IPS-20b (cell line): ENCODE results near the gene PLCB3.

Experiments
- H3K27ac ChIP-seq: one replicate; pipeline ENCODE4 v1.5.1; 2013; ENCODE audit warnings: low read length
- H3K27me3 ChIP-seq: 2 replicates; pipeline ENCODE4 v1.6.1; 2013; ENCODE audit warnings: mild to moderate bottlenecking, low read length, inconsistent platforms; ENCODE audit not compliant: insufficient read depth
- H3K36me3 ChIP-seq: 2 replicates; pipeline ENCODE4 v1.6.1; 2013; ENCODE audit warnings: low read depth, mild to moderate bottlenecking, inconsistent platforms, low read length, moderate library complexity; ENCODE audit not compliant: insufficient read depth
- H3K4me1 ChIP-seq: 2 replicates; pipeline ENCODE4 v1.6.1; 2013; ENCODE audit warnings: mild to moderate bottlenecking, control low read depth, inconsistent platforms, low read length, moderate library complexity; ENCODE audit not compliant: insufficient read depth
- H3K4me3 ChIP-seq: 2 replicates; pipeline ENCODE4 v1.5.1; 2013; ENCODE audit warnings: mild to moderate bottlenecking, low read length, inconsistent platforms
- H3K9ac ChIP-seq: 2 replicates; pipeline ENCODE4 v1.6.1; 2013; ENCODE audit warnings: low read depth, mild to moderate bottlenecking, inconsistent platforms, low read length, moderate library complexity
- H3K9me3 ChIP-seq: 2 replicates; pipeline ENCODE4 v1.6.1; 2013; ENCODE audit warnings: mild to moderate bottlenecking, low read depth, low read length, inconsistent platforms; ENCODE audit not compliant: insufficient read depth

The PLCB3 gene

DNA sequence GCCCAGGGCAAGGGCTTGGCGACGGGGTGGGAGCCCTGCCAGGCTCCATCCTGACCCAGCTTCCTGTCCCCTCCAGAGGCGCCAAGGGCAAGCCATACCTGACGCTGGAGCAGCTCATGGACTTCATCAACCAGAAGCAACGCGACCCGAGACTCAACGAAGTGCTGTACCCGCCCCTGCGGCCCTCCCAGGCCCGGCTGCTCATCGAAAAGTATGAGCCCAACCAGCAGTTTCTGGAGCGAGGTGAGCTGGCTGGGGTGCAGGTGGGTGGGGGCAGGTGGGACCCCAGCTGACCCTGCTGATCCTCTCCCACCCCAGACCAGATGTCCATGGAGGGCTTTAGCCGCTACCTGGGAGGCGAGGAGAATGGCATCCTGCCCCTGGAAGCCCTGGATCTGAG, 5.0 kb downstream of the PLCB3 start:
- H3K4me1 ChIP-seq, result no peaks in the 10 kb centered on the region
- H3K36me3 ChIP-seq, result peaks cover 57% of the 10 kb centered on the region

DNA sequence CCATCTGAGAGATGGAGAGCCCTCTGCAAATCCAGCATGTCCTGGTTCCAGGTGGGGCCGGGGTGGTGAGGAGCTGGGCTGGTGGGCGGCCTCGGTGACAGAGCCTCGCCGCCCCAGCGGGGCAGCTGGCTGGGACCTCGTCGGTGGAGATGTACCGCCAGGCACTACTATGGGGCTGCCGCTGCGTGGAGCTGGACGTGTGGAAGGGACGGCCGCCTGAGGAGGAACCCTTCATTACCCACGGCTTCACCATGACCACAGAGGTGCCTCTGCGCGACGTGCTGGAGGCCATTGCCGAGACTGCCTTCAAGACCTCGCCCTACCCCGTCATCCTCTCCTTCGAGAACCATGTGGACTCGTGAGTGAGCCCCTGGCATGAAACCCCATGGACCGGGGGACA, 7.0 kb downstream of the PLCB3 start:
- no peak overlapping the region for H3K27ac ChIP-seq
- no peaks in the 10 kb centered on the region for H3K27me3 ChIP-seq
- peaks cover 1% of the 10 kb centered on the region; the same call in 1 of the 2 replicates for H3K4me1 ChIP-seq
- no peak overlapping the region for H3K4me3 ChIP-seq
- no peaks in the 10 kb centered on the region for H3K9me3 ChIP-seq
- peaks cover 77% of the 10 kb centered on the region for H3K36me3 ChIP-seq
- H3K9ac ChIP-seq, result no peak overlapping the region

More for the DNA sequence above, 5.0 kb downstream of the PLCB3 start:
- H3K9ac ChIP-seq, result no peak overlapping the region
- no peaks in the 10 kb centered on the region for H3K27me3 ChIP-seq
- H3K9me3 ChIP-seq, result no peaks in the 10 kb centered on the region
- no peak overlapping the region for H3K4me3 ChIP-seq
- no peak overlapping the region for H3K27ac ChIP-seq

GRCh38 chr11:64258946-64259532, 7.7 kb downstream of the PLCB3 start:
- Histone ChIP-seq H3K9me3 (no peaks in the 10 kb centered on the region), H3K9ac (no peak overlapping the region), H3K4me3 (no peak overlapping the region), H3K36me3 (peaks cover 84% of the 10 kb centered on the region), H3K4me1 (peaks cover 3% of the 10 kb centered on the region; the same call in 1 of the 2 replicates), H3K27me3 (no peaks in the 10 kb centered on the region), H3K27ac (no peak overlapping the region)

- H3K27ac ChIP-seq, result no peak overlapping the region
- peaks cover 3% of the 10 kb centered on the region; the same call in 1 of the 2 replicates for H3K4me1 ChIP-seq
- no peaks in the 10 kb centered on the region for H3K9me3 ChIP-seq
- H3K36me3 ChIP-seq, result peaks cover 88% of the 10 kb centered on the region
- no peak overlapping the region for H3K9ac ChIP-seq
- no peak overlapping the region for H3K4me3 ChIP-seq
- no peaks in the 10 kb centered on the region for H3K27me3 ChIP-seq
Observed at GRCh38 chr11:64259533-64260067, 8.3 kb downstream of the PLCB3 start.

DNA sequence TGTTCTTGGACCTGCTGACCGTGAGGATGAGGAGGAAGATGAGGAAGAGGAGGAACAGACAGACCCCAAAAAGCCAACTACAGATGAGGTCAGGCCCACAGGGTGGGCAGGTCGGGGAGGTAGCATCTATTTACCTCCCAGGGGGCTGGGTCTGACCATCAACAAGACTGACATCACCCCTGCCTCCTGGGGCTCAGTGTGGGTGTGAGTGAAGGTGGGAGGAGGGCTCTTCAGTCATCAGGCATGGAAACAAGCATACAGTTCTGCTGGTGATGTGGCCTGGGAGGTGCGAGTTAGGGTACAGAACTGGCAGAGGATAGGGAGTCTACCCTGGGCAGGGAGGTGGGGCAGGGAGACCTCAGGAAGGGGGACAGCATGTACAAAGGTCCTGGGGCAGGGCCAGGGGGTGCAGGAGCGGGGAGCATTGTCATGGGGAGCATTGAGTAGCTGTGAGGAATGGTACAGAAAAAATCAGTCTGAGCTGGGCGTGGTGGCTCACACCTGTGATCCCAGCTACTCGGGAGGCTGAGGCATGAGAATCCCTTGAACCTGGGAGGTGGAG, 8.9 kb downstream of the PLCB3 start:
- Histone ChIP-seq H3K9ac (no peak overlapping the region), H3K9me3 (no peaks in the 10 kb centered on the region), H3K27me3 (no peaks in the 10 kb centered on the region), H3K27ac (no peak overlapping the region), H3K4me1 (peaks cover 3% of the 10 kb centered on the region; the same call in 1 of the 2 replicates), H3K36me3 (peaks cover 85% of the 10 kb centered on the region), H3K4me3 (no peak overlapping the region)

- peaks cover 85% of the 10 kb centered on the region for H3K36me3 ChIP-seq
- no peak overlapping the region for H3K27ac ChIP-seq
- no peaks in the 10 kb centered on the region for H3K9me3 ChIP-seq
- H3K27me3 ChIP-seq, result no peaks in the 10 kb centered on the region
- peaks cover 3% of the 10 kb centered on the region; the same call in 1 of the 2 replicates for H3K4me1 ChIP-seq
- no peak overlapping the region for H3K9ac ChIP-seq
- no peak overlapping the region for H3K4me3 ChIP-seq
Observed at GRCh38 chr11:64261556-64262080, 10.3 kb downstream of the PLCB3 start.

DNA sequence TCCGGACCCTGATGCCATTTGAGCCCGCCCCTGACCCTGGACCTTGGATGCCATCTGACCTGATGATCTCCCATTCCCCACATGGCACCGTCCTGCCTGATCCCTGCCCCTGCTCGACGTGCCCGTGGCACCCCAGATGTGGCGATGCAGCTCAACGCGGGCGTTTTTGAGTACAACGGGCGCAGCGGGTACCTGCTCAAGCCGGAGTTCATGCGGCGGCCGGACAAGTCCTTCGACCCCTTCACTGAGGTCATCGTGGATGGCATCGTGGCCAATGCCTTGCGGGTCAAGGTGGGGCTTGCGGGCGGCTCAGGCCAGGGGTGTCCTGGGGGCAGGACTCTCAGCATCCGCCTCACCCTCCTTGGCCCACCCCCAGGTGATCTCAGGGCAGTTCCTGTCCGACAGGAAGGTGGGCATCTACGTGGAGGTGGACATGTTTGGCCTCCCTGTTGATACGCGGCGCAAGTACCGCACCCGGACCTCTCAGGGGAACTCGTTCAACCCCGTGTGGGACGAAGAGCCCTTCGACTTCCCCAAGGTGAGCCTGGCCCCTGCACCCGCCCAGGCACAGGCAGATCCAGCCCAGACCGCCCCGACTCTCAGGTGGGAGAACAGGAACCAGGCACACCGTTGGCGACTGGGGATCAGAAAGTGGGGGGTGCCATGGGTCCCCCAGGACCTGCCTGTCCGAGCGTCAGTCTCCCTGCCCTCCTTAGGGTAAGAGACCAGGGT, 11.1 kb downstream of the PLCB3 start:
- H3K4me1 ChIP-seq, result peaks cover 3% of the 10 kb centered on the region; the same call in 1 of the 2 replicates
- H3K27ac ChIP-seq, result no peak overlapping the region
- no peaks in the 10 kb centered on the region for H3K9me3 ChIP-seq
- H3K4me3 ChIP-seq, result no peak overlapping the region
- H3K9ac ChIP-seq, result no peak overlapping the region
- H3K36me3 ChIP-seq, result peaks cover 89% of the 10 kb centered on the region
- H3K27me3 ChIP-seq, result no peaks in the 10 kb centered on the region

- no peaks in the 10 kb centered on the region for H3K9me3 ChIP-seq
- H3K9ac ChIP-seq, result no peak overlapping the region
- H3K36me3 ChIP-seq, result peaks cover 86% of the 10 kb centered on the region
- H3K27ac ChIP-seq, result no peak overlapping the region
- H3K27me3 ChIP-seq, result no peaks in the 10 kb centered on the region
- H3K4me1 ChIP-seq, result peaks cover 3% of the 10 kb centered on the region; the same call in 1 of the 2 replicates
- H3K4me3 ChIP-seq, result no peak overlapping the region
Observed at GRCh38 chr11:64263021-64263946, 12.0 kb downstream of the PLCB3 start.

- Histone ChIP-seq H3K27ac (no peak overlapping the region), H3K9ac (no peak overlapping the region), H3K4me3 (no peak overlapping the region), H3K36me3 (peaks cover 80% of the 10 kb centered on the region), H3K27me3 (no peaks in the 10 kb centered on the region), H3K4me1 (peaks cover 6% of the 10 kb centered on the region), H3K9me3 (no peaks in the 10 kb centered on the region)
Observed at GRCh38 chr11:64263947-64264317, 12.6 kb downstream of the PLCB3 start.

- peaks cover 75% of the 10 kb centered on the region for H3K36me3 ChIP-seq
- no peak overlapping the region for H3K27ac ChIP-seq
- no peaks in the 10 kb centered on the region for H3K9me3 ChIP-seq
- H3K4me3 ChIP-seq, result no peak overlapping the region
- H3K4me1 ChIP-seq, result peaks cover 7% of the 10 kb centered on the region
- H3K9ac ChIP-seq, result no peak overlapping the region
- H3K27me3 ChIP-seq, result no peaks in the 10 kb centered on the region
Observed at GRCh38 chr11:64264371-64264852, 13.1 kb downstream of the PLCB3 start.
